CD4-positive, CD25-positive, alpha-beta regulatory T cell (primary cell): ENCODE results near the gene SPACA5B. TPM values are rescaled to one million over a fixed set of nuclear protein-coding genes. Genes with fewer than 3 reads are reported as not detected.
"Not testable (repeated sequence)": the region's sequence is repeated elsewhere in the genome, so short reads cannot be mapped to it uniquely, and the experiment has no call there.

Experiments used
- ATAC-seq, 2 donors: fragments of 150-1000 bp; cut with Tn5 transposase; one replicate each; pipeline ENCODE4 v1.10.0; 2021; ENCODE audit warnings: low read depth in 2 of 2, moderate number of reproducible peaks in 2 of 2, moderate library complexity in 1 of 2
- DNase-seq, 3 donors: peaks; one replicate each; pipeline versions ENCODE4 v3.0.0 to v3.0.0-alpha.2; 2012 to 2022; ENCODE audit warnings: mixed read lengths in 1 of 3
- H3K27ac ChIP-seq: one replicate; pipeline ENCODE4 v1.7.0; 2013; ENCODE audit warnings: mild to moderate bottlenecking, low read length; ENCODE audit not compliant: insufficient read depth, poor library complexity, severe bottlenecking
- H3K27me3 ChIP-seq: one replicate; pipeline ENCODE4 v1.7.0; 2013; ENCODE audit warnings: low read length; ENCODE audit not compliant: control insufficient read depth, insufficient read depth
- H3K36me3 ChIP-seq: one replicate; pipeline ENCODE4 v1.7.0; 2013; ENCODE audit warnings: mild to moderate bottlenecking, low read length, moderate library complexity; ENCODE audit not compliant: control insufficient read depth, insufficient read depth
- H3K4me1 ChIP-seq: 2 replicates; pipeline ENCODE4 v1.7.0; 2013; ENCODE audit warnings: mild to moderate bottlenecking, low read length; ENCODE audit not compliant: insufficient read depth, control insufficient read depth, poor library complexity, severe bottlenecking
- H3K4me3 ChIP-seq: one replicate; pipeline ENCODE4 v1.7.0; 2013; ENCODE audit warnings: low read depth, mild to moderate bottlenecking, low read length, moderate library complexity
- H3K9me3 ChIP-seq, 2 experiments: 1 replicate in 1 of 2; 2 replicates in 1 of 2; pipeline ENCODE4 v1.7.0; 2013; ENCODE audit warnings: low read length in 2 of 2, mild to moderate bottlenecking in 1 of 2, moderate library complexity in 1 of 2; ENCODE audit not compliant: control insufficient read depth in 2 of 2
- H3K27ac Mint-ChIP-seq, 3 donors: one replicate each; pipeline ENCODE4 v1.8.0; 2020 to 2022; ENCODE audit warnings: mild to moderate bottlenecking in 3 of 3, mixed read lengths in 3 of 3, moderate library complexity in 2 of 3
- H3K27me3 Mint-ChIP-seq: one replicate; pipeline ENCODE4 v1.8.0; 2022; ENCODE audit warnings: mild to moderate bottlenecking, mixed read lengths
- H3K36me3 Mint-ChIP-seq: one replicate; pipeline ENCODE4 v1.8.0; 2020; ENCODE audit warnings: mixed read lengths
- H3K4me1 Mint-ChIP-seq, 4 donors: one replicate each; pipeline ENCODE4 v1.8.0; 2020 to 2022; ENCODE audit warnings: mixed read lengths in 4 of 4, mild to moderate bottlenecking in 1 of 4
- H3K4me3 Mint-ChIP-seq, 4 donors: one replicate each; pipeline ENCODE4 v1.8.0; 2020 to 2022; ENCODE audit warnings: mild to moderate bottlenecking in 4 of 4, mixed read lengths in 4 of 4, moderate library complexity in 3 of 4
- H3K9me3 Mint-ChIP-seq, 7 donors: one replicate each; pipeline ENCODE4 v1.8.0; 2020 to 2022; ENCODE audit warnings: mixed read lengths in 7 of 7, mild to moderate bottlenecking in 3 of 7, moderate library complexity in 2 of 7
- polyA plus RNA-seq, 4 donors: library from polyadenylated mRNA; unstranded; fragments of 300-500 nt; fragmentation: Illumina TruSeq; gene quantifications; one replicate each; pipeline ENCODE4 v1.2.3, GENCODE V29; 2021
- total RNA-seq: library from RNA; stranded (reverse); gene quantifications from one replicate; pipeline ENCODE4 v1.2.3, GENCODE V29; 2022

Gene SPACA5B
- total and polyA plus RNA-seq, 5 donors from 2014 or later: not detected

- no peaks in the 10 kb centered on the region for H3K27me3 ChIP-seq
- Mint-ChIP-seq H3K27me3 (no peaks in the 10 kb centered on the region), H3K4me1 (peaks cover 0 to 1% (median 0%) of the 10 kb centered on the region in 4 donors), H3K27ac (no peak overlapping the region), H3K4me3 (no peak overlapping the region), H3K9me3 (peaks cover 0 to 2% (median 0%) of the 10 kb centered on the region in 7 donors), H3K36me3 (no peaks in the 10 kb centered on the region)
- H3K4me1 ChIP-seq: no peaks in the 10 kb centered on the region
- no peak overlapping the region for H3K27ac ChIP-seq
- no peaks in the 10 kb centered on the region for H3K36me3 ChIP-seq
- no peak overlapping the region for H3K4me3 ChIP-seq
- H3K9me3 ChIP-seq: no peaks in the 10 kb centered on the region
- no peak for ATAC-seq
- no peak for DNase-seq
These were observed 22.7 kb upstream of the SPACA5B start for GRCh38 chrX:48107717-48108116.

- not testable (repeated sequence) for H3K9me3 ChIP-seq, H3K27me3 Mint-ChIP-seq, H3K27ac Mint-ChIP-seq, H3K4me1 Mint-ChIP-seq, H3K27me3 ChIP-seq, H3K4me3 Mint-ChIP-seq, H3K4me1 ChIP-seq, H3K36me3 Mint-ChIP-seq, DNase-seq, ATAC-seq, H3K4me3 ChIP-seq, H3K9me3 Mint-ChIP-seq, H3K27ac ChIP-seq, H3K36me3 ChIP-seq
These were observed 5.1 kb upstream of the SPACA5B start for GRCh38 chrX:48125286-48125685.

GRCh38 chrX:48132308-48132844 is 1.9 kb downstream of the SPACA5B start:
- not testable (repeated sequence) for H3K27ac ChIP-seq, DNase-seq, H3K4me1 ChIP-seq, ATAC-seq, H3K36me3 Mint-ChIP-seq, H3K9me3 ChIP-seq, H3K4me3 Mint-ChIP-seq, H3K27me3 Mint-ChIP-seq, H3K4me3 ChIP-seq, H3K27me3 ChIP-seq, H3K36me3 ChIP-seq, H3K27ac Mint-ChIP-seq, H3K4me1 Mint-ChIP-seq, H3K9me3 Mint-ChIP-seq

- H3K4me3 Mint-ChIP-seq, ATAC-seq, H3K9me3 Mint-ChIP-seq, H3K9me3 ChIP-seq, H3K36me3 ChIP-seq, H3K27me3 ChIP-seq, H3K4me1 Mint-ChIP-seq, H3K4me3 ChIP-seq, H3K4me1 ChIP-seq, H3K36me3 Mint-ChIP-seq, DNase-seq, H3K27me3 Mint-ChIP-seq, H3K27ac ChIP-seq: not testable (repeated sequence)
- H3K27ac Mint-ChIP-seq: peak overlapping the region in 1 of 3 donors; percentile 20
These were observed 8.7 kb downstream of the SPACA5B start for GRCh38 chrX:48139076-48139475.

GRCh38 chrX:48141810-48142508 is 11.5 kb downstream of the SPACA5B start:
- not testable (repeated sequence) for H3K27ac ChIP-seq, H3K27me3 Mint-ChIP-seq, H3K9me3 Mint-ChIP-seq, H3K4me1 ChIP-seq, H3K27me3 ChIP-seq, H3K36me3 ChIP-seq, H3K4me3 Mint-ChIP-seq, H3K4me3 ChIP-seq, DNase-seq, H3K9me3 ChIP-seq, H3K36me3 Mint-ChIP-seq, H3K27ac Mint-ChIP-seq
- H3K4me1 Mint-ChIP-seq: peaks cover 0 to 11% (median 0%) of the 10 kb centered on the region in 4 donors
- ATAC-seq: peak; percentile 79 to 81

- ATAC-seq, H3K27ac ChIP-seq, H3K4me1 ChIP-seq, H3K9me3 ChIP-seq, H3K4me3 ChIP-seq, H3K27me3 ChIP-seq, H3K4me3 Mint-ChIP-seq, H3K36me3 ChIP-seq, H3K36me3 Mint-ChIP-seq, H3K27me3 Mint-ChIP-seq, H3K27ac Mint-ChIP-seq, DNase-seq, H3K9me3 Mint-ChIP-seq: not testable (repeated sequence)
- H3K4me1 Mint-ChIP-seq: peaks cover 0 to 11% (median 0%) of the 10 kb centered on the region in 4 donors
These were observed 12.3 kb downstream of the SPACA5B start for GRCh38 chrX:48142697-48143096.

- Mint-ChIP-seq H3K9me3 (peaks cover 0 to 2% (median 0%) of the 10 kb centered on the region in 7 donors), H3K4me1 (no peaks in the 10 kb centered on the region), H3K36me3 (no peaks in the 10 kb centered on the region), H3K27me3 (peaks cover 4% of the 10 kb centered on the region), H3K4me3 (no peak overlapping the region), H3K27ac (no peak overlapping the region)
- no peaks in the 10 kb centered on the region for H3K27me3 ChIP-seq
- no peaks in the 10 kb centered on the region for H3K36me3 ChIP-seq
- DNase-seq (no peak), ATAC-seq (no peak)
- no peak overlapping the region for H3K4me3 ChIP-seq
- H3K4me1 ChIP-seq: no peaks in the 10 kb centered on the region
- H3K27ac ChIP-seq: no peak overlapping the region
- H3K9me3 ChIP-seq: no peaks in the 10 kb centered on the region
These were observed 23.3 kb downstream of the SPACA5B start for GRCh38 chrX:48153769-48154168.

GRCh38 chrX:48154796-48155195 is 24.4 kb downstream of the SPACA5B start:
- H3K27ac Mint-ChIP-seq: no peak overlapping the region
- H3K4me1 Mint-ChIP-seq: no peaks in the 10 kb centered on the region

More at GRCh38 chrX:48154796-48155195, 24.4 kb downstream of the SPACA5B start:
- Histone ChIP-seq H3K27ac (no peak overlapping the region), H3K9me3 (no peaks in the 10 kb centered on the region), H3K4me3 (no peak overlapping the region), H3K36me3 (no peaks in the 10 kb centered on the region), H3K27me3 (no peaks in the 10 kb centered on the region), H3K4me1 (no peaks in the 10 kb centered on the region)
- Mint-ChIP-seq H3K36me3 (no peaks in the 10 kb centered on the region), H3K4me3 (no peak overlapping the region), H3K9me3 (peaks cover 0 to 2% (median 0%) of the 10 kb centered on the region in 7 donors), H3K27me3 (peaks cover 4% of the 10 kb centered on the region)
- ATAC-seq: no peak
- no peak for DNase-seq
